SJSA1 (cell line): Measurements from ENCODE around the gene LSM10. TPM values are rescaled to one million over a fixed set of nuclear protein-coding genes. Genes with fewer than 3 reads are reported as not detected.
A peak's percentile ranks its signal among the peaks of the same experiment; 100 is the strongest.

Experiments
- DNase-seq, 2 experiments: peaks; one replicate each; pipeline ENCODE4 v3.0.0-alpha.2; 2015 to 2020; ENCODE audit warnings: low spot score in 2 of 2, low read depth in 1 of 2
- H3K27ac ChIP-seq: fragments of 250-450 bp; sonication (Bioruptor Pico); 2 replicates; pipeline ENCODE4 v1.5.1; 2020; ENCODE audit warnings: mild to moderate bottlenecking, moderate library complexity
- H3K27me3 ChIP-seq: fragments of 250-450 bp; sonication (Bioruptor Pico); replicated peaks from 2 replicates; pipeline ENCODE4 v1.5.1; 2020; ENCODE audit warnings: mild to moderate bottlenecking, moderate library complexity
- H3K36me3 ChIP-seq: fragments of 250-450 bp; sonication (Bioruptor Pico); 2 replicates; pipeline ENCODE4 v1.5.1; 2020; ENCODE audit warnings: mild to moderate bottlenecking
- H3K4me1 ChIP-seq: fragments of 250-450 bp; sonication (Bioruptor Pico); replicated peaks from 2 replicates; pipeline ENCODE4 v1.6.1; 2021; ENCODE audit warnings: mild to moderate bottlenecking
- H3K4me3 ChIP-seq: fragments of 250-450 bp; sonication (Bioruptor Pico); 2 replicates; pipeline ENCODE4 v1.5.1; 2020; ENCODE audit warnings: mild to moderate bottlenecking
- H3K9me3 ChIP-seq: fragments of 250-450 bp; sonication (Bioruptor Pico); replicated peaks from 2 replicates; pipeline ENCODE4 v1.5.1; 2020; ENCODE audit warnings: mild to moderate bottlenecking
- total RNA-seq: library from RNA; depleted of rRNA; stranded (reverse); fragments of >200 nt; shearing (Covaris generic); gene quantifications from 2 replicates; pipeline ENCODE4 v1.2.3, GENCODE V29; 2014

Gene LSM10
- total RNA-seq, 1 experiment from 2014 or later, result 6.4 TPM

DNA sequence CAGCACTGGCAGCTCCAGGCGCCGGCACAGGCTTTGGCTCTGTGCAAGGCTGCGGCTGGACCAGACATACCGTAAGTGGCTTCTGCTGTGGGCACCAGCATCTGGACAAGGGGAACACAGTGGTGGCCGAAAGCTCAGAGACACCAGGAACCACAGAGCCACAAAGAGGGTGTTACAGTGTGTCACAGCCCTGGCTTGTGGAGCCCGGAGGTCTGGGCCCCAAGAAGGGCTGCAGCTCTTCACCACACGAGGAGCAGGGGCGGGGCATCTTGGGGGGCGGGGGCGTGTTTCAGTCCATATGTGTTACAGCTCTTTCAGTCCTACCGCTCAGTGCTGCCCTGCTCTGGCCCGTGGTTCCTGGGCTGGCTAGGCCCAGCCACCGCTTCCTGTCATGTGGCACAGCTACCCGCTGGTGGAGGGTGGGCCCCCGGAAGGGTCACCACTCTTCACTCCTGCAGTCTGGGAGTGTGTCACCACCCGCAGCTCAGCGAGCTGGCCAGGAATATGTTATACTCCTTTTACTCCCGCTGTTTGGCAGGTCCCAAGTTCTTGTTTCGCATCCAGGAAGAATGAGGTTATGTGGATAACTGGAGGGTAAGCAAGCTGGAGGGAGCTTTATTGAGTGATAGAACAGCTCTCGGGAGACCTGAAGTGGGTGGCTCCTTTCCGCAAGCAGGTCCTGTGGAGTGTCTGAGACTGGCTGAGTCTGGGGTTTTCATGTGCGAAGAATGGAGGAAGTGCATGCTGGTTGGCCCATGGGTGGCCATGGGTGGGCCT is 3.3 kb upstream of the LSM10 start:
- peak; percentile 94 to 98 for DNase-seq

DNA sequence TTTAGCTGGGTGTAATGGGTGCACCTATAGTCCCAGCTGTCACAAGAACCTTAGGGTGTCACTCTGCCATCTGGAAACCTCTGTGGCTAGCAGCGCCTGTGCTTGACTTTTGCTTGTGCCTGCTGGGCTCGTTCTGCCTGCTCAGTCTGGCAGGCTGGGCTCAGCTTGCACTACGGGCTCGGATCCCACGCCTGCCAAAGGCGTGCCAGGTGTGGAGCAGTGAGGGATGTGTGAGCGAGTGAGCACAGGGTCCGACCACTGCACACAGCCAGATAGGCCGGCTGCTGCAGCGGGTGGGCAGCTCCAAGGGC is 2.8 kb upstream of the LSM10 start:
- peak overlapping the region; percentile 61 for H3K27ac ChIP-seq
- DNase-seq, result no peak
- peak overlapping the region; percentile 41 for H3K4me3 ChIP-seq
- H3K27me3 ChIP-seq, result no peaks in the 10 kb centered on the region
- no peaks in the 10 kb centered on the region for H3K9me3 ChIP-seq
- H3K36me3 ChIP-seq, result peaks cover 8% of the 10 kb centered on the region; the same call in 1 of the 2 replicates
- peaks cover 26% of the 10 kb centered on the region for H3K4me1 ChIP-seq

More for the DNA sequence above, 3.3 kb upstream of the LSM10 start:
- Histone ChIP-seq H3K27me3 (no peaks in the 10 kb centered on the region), H3K4me1 (peaks cover 26% of the 10 kb centered on the region), H3K4me3 (peak overlapping the region; percentile 41), H3K36me3 (peaks cover 8% of the 10 kb centered on the region; the same call in 1 of the 2 replicates), H3K9me3 (no peaks in the 10 kb centered on the region), H3K27ac (peak overlapping the region; percentile 70)

DNA sequence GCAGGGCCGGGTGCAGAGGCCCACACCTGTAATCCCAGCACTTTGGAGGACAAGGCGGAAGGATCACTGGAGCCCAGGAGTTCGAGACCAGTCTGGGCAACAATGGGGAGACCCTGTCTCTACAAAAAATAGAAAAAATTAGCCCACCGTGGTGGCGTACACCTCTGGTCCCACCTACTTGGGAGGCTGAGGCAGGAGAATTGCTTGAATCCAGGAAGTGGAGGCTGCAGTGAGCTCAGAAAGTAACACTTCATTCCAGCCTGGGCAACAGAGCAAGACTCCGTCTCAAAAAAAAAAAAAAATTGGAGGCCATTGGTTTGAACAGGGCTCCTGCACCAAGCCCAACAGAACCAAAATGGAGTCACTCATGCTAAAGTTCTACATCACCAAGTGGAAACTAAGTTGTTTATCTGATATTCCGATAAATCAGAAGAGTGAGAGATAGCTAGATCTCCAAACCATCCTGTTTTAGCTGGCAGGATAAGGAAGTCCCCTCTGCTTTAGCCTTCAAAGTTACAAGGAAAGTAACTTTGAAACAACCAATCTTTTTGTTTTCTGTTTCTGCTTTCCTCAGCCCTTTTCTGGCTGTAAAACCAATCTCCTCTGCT is 766 bp upstream of the LSM10 start:
- DNase-seq, result no peak
- no peaks in the 10 kb centered on the region for H3K27me3 ChIP-seq
- peak overlapping the region; percentile 73 for H3K4me3 ChIP-seq
- H3K9me3 ChIP-seq, result no peaks in the 10 kb centered on the region
- H3K27ac ChIP-seq, result peak overlapping the region; percentile 61
- H3K36me3 ChIP-seq, result peaks cover 16% of the 10 kb centered on the region
- peaks cover 26% of the 10 kb centered on the region for H3K4me1 ChIP-seq

DNA sequence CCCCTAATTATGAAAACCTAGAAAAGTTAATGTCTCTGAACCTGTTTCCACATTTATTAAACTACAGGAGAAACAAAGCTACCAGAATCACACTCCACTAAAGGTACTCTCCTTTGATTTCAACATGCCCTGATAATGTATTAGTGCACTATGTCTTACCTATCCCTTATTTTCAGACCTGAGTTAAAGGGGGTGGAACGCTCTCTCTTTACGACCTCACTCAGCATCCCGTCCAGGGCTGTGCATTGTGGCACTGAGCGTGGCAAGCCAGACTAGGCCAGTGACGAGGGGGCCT is 678 bp downstream of the LSM10 start:
- H3K27ac ChIP-seq, result peak overlapping the region; percentile 61; the same call in 1 of the 2 replicates
- no peaks in the 10 kb centered on the region for H3K27me3 ChIP-seq
- DNase-seq, result no peak
- H3K4me1 ChIP-seq, result peaks cover 21% of the 10 kb centered on the region
- H3K36me3 ChIP-seq, result peaks cover 31% of the 10 kb centered on the region
- peak overlapping the region; percentile 73 for H3K4me3 ChIP-seq
- H3K9me3 ChIP-seq, result no peaks in the 10 kb centered on the region

DNA sequence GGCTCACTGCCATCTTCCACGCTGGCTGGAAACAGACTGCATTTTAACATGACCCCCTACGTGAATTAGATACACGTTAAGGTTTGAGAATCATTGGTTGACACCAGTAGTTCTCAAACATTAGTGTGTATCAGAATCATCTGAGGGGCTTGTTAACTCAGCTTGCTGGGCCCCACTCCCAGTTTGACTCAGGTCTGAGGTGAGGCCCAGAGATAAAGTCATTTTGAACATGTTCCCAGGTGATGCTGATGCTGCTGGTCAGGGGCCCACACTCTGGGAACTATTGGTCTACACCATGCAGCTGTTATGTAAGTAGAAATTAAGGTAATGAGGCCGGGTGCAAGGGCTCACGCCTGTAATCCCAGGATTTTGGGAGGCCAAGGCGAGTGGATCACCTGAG is 1.3 kb downstream of the LSM10 start:
- H3K9me3 ChIP-seq, result no peaks in the 10 kb centered on the region
- no peaks in the 10 kb centered on the region for H3K27me3 ChIP-seq
- no peak for DNase-seq
- peaks cover 36% of the 10 kb centered on the region for H3K36me3 ChIP-seq
- no peak overlapping the region for H3K4me3 ChIP-seq
- H3K4me1 ChIP-seq, result peaks cover 15% of the 10 kb centered on the region
- H3K27ac ChIP-seq, result no peak overlapping the region

DNA sequence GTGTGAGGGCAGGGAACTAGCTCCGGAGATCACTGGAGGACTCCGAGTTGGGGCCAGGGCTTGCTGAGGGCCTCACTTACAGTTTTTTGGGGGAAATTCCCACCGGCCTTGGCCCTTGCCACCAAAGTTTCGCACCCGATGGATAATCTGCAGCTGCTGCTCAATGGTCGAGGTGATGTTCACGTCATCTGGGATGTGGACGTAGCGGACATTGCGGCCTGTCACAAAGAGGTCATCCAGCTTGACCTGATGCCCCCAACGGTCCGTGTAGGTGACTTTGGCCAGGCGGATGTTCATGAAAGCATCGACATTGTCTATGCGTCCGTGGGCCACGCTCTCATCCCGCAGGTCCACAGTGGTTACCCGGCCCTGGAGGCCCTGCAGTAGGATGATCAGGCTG is 4.0 kb downstream of the LSM10 start:
- peaks cover 47% of the 10 kb centered on the region for H3K36me3 ChIP-seq
- H3K4me1 ChIP-seq, result peaks cover 9% of the 10 kb centered on the region; the same call in 1 of the 2 replicates
- no peak overlapping the region for H3K27ac ChIP-seq
- H3K9me3 ChIP-seq, result no peaks in the 10 kb centered on the region
- no peaks in the 10 kb centered on the region for H3K27me3 ChIP-seq
- no peak overlapping the region for H3K4me3 ChIP-seq
- DNase-seq, result no peak

DNA sequence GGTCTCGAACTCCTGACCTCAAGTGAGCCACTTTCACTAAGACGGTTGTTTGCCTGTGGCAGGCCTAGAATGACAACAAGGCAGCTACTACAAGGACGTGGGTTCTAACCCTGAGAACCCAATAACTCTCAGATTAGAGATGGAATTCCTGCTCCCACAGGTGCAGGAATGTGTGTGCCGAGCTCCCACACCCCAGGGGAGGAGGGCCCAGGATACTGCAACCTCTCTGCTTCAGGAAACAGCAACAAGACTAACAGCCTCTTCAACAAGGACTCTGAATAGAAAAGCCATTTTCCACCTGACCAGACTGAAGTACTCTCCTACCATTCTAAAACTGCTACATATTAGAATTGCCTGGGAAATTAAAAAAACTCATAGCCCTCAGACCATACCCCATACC is 4.9 kb downstream of the LSM10 start:
- Histone ChIP-seq H3K36me3 (peaks cover 51% of the 10 kb centered on the region), H3K4me1 (peaks cover 10% of the 10 kb centered on the region), H3K27ac (no peak overlapping the region), H3K9me3 (no peaks in the 10 kb centered on the region), H3K4me3 (no peak overlapping the region), H3K27me3 (no peaks in the 10 kb centered on the region)
- no peak for DNase-seq

DNA sequence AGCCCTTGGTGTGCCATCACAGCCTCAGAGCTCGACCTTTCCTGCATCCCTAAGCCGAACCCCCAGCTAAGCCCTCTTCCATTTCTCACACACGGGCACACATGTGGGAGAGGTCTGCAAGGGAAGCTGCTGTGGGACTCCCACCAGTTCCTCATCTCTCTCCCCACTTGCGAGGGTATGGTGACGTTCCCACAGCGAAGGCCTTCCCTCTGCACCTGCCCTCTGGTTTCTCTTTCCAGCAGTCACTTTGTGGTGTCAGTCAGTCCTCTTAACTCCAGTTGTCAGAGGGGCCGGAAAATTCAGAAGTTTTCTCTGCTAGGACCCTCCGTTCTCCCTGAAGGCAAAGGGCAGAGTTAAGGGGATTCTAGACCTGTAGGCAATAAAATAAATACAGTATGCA is 6.4 kb downstream of the LSM10 start:
- H3K4me1 ChIP-seq, result peaks cover 19% of the 10 kb centered on the region
- no peak overlapping the region for H3K27ac ChIP-seq
- no peak for DNase-seq
- no peaks in the 10 kb centered on the region for H3K9me3 ChIP-seq
- H3K27me3 ChIP-seq, result no peaks in the 10 kb centered on the region
- H3K36me3 ChIP-seq, result peaks cover 45% of the 10 kb centered on the region
- no peak overlapping the region for H3K4me3 ChIP-seq

DNA sequence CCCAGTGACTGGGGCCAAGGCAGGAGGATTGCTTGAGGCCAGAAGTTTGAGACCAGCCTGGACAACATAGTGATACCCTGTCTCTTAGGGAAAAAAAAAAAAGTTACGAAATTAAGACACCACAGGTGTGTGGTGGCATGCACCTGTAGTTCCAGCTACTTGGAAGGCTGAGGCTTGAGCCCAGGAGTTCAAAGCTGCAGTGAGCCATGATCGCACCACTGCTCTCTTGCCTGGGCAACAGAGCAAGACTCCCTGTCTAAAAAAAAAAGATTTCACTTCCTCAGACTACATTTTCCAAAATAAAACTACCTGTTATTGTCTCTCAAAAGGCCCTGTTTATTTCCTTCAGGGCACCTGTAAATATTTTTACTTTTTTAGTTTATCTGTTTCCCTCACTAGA is 7.3 kb downstream of the LSM10 start:
- Histone ChIP-seq H3K27ac (no peak overlapping the region), H3K9me3 (no peaks in the 10 kb centered on the region), H3K4me1 (peaks cover 19% of the 10 kb centered on the region), H3K27me3 (no peaks in the 10 kb centered on the region), H3K36me3 (peaks cover 46% of the 10 kb centered on the region), H3K4me3 (no peak overlapping the region)
- no peak for DNase-seq

DNA sequence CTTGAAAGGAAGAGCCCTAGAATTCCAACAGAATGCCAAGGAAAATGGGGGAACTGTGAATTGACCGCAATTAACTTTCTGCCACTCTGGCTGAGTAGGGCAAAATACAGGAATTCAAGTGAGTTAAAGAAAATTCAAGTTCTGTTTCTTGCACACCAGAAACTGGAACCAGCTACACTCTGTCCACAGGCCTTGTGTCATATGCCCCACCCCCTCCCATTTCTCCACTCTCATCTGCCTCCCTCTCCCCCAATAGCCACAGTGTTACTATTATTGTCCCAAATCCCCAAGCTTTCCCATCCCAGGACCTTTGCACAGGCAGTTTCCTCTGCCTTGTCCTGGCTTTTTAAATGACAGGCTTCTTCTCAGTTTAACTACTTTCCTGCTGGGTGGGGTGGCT is 7.7 kb downstream of the LSM10 start:
- Histone ChIP-seq H3K4me1 (peaks cover 19% of the 10 kb centered on the region), H3K9me3 (no peaks in the 10 kb centered on the region), H3K27me3 (no peaks in the 10 kb centered on the region), H3K27ac (no peak overlapping the region), H3K4me3 (no peak overlapping the region), H3K36me3 (peaks cover 48% of the 10 kb centered on the region)
- DNase-seq, result no peak

DNA sequence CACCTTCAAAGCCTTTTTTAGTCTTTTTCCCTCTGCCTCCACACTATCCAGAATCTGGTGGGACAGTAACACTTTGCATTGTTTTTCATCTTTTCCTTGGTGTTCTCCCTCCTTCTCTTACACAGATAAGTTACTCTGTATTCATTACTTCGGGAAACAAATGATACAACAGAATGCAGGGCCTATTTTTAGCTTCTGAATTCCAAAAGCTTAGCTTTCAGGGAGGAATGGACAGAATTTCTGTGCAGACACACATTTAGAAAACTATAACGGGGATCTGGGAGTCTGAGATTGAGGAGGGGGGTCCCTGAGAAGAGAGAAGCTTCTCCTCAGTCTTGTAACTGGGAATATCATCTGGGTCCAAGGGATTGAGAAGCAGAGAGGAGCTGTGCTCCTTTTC is 8.4 kb downstream of the LSM10 start:
- H3K27me3 ChIP-seq, result no peaks in the 10 kb centered on the region
- peaks cover 51% of the 10 kb centered on the region for H3K36me3 ChIP-seq
- no peak overlapping the region for H3K27ac ChIP-seq
- H3K4me3 ChIP-seq, result no peak overlapping the region
- H3K9me3 ChIP-seq, result no peaks in the 10 kb centered on the region
- peaks cover 25% of the 10 kb centered on the region for H3K4me1 ChIP-seq
- no peak for DNase-seq

DNA sequence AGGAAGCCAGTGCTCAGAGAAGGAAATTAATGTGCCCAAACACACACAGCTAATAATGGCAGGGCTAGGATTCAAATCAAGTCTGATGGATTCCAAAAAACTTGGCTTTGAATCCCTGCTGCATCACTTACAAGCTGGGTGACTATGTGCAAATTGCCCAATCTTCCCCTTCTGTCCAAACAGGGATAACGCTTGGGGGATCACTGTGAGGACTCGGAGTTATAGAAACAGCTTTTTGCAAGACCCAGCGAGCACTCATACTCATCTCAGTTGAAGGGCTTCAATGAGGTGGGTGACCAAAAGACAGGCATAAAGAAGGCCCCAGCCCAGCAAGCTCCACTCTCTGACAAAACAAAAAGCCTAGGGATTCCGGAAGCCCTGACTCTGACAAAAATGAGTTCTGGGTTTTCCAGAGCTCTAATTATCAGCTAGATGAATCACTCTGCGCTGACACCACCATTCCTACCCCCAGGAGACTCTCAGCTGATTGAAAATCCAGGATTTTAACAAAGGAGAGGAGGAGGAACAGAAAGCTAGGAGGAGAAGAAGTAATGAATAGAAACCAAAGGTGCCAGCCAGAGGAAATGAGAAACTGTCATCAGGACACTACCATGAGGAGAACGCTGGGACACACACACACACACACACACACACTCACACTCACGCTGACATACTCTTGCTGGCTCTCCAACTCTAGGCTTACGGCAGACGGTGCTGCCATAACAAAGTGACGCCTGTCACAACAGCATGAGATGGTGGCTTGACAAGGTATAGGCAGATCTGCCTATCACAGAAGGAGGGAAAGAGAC is 10.4 kb downstream of the LSM10 start:
- no peaks in the 10 kb centered on the region for H3K9me3 ChIP-seq

DNA sequence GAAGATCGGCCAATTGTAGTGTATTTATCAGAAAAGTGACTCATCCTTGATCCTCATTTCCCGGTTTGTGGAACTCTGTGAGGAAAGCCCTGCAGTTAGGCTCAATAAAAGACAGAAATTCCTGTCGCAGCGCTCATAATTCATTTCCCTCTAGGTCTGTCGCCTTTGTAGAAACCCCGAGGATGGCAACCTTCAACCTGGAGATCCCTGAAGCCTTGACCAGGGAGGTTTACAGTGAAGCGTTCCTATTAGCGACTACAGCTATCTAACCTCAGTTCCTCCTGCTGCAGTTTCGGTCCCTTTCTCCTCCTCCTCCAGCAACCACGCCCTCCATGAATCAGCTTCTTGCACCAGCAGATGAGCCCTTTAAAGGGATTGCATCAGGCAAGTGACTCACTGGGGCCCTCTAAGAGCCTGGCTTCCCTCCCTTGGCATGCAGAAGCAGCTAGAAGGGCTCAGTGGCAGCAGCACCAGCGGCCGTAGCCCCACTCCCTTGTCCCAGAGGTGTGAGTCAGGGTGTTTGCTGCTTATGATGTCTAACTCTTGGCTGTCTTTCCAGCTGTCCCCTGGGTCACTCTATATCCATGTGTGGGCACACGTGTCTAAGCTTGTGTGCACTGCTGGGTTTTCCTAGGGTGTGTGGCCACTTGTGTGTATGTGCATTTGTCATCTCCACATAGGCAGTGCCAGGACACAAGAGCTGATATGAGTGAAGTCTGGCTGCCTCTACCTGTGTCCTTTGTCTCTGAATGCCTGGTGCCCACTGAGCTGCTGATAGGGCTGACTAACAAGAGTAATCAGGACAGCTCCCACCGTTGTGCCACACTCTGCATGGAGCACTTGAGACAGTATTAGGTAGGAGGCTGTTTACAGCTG is 11.2 kb downstream of the LSM10 start:
- peak overlapping the region; percentile 81 for H3K4me3 ChIP-seq
- H3K36me3 ChIP-seq, result peaks cover 26% of the 10 kb centered on the region
- H3K4me1 ChIP-seq, result peaks cover 28% of the 10 kb centered on the region
- H3K27ac ChIP-seq, result peak overlapping the region; percentile 99
- peak; percentile 98 to 99 for DNase-seq
- no peaks in the 10 kb centered on the region for H3K9me3 ChIP-seq
- H3K27me3 ChIP-seq, result no peaks in the 10 kb centered on the region

More for the DNA sequence above, 10.4 kb downstream of the LSM10 start:
- H3K4me3 ChIP-seq, result peak overlapping the region; percentile 81
- peak; percentile 57 to 76 for DNase-seq
- peak overlapping the region; percentile 99 for H3K27ac ChIP-seq
- no peaks in the 10 kb centered on the region for H3K27me3 ChIP-seq
- peaks cover 33% of the 10 kb centered on the region for H3K36me3 ChIP-seq
- peaks cover 28% of the 10 kb centered on the region for H3K4me1 ChIP-seq
